Measurements from ENCODE around the gene E2F7. TPM values are rescaled to one million over a fixed set of nuclear protein-coding genes. Genes with fewer than 3 reads are reported as not detected.

The E2F7 gene
- total RNA-seq, 1 experiment from 2014 or later = 38.9 TPM

- DNase-seq (ENCODE audit: low read depth) = no peak
Observed at GRCh38 chr12:77016606-77017005, 48.8 kb downstream of the E2F7 start.

GRCh38 chr12:77013091-77013490 is 52.3 kb downstream of the E2F7 start:
- no peak for DNase-seq (ENCODE audit: low read depth)

- peak; percentile 69 for DNase-seq (ENCODE audit: low read depth)
Observed at GRCh38 chr12:77010691-77011548, 54.4 kb downstream of the E2F7 start.

- DNase-seq (ENCODE audit: low read depth) = no peak
Observed at GRCh38 chr12:77007476-77007875, 57.9 kb downstream of the E2F7 start.

- no peak for DNase-seq (ENCODE audit: low read depth)
Observed at GRCh38 chr12:77005611-77006098, 59.7 kb downstream of the E2F7 start.

- DNase-seq (ENCODE audit: low read depth) = no peak
Observed at GRCh38 chr12:77003914-77004313, 61.5 kb downstream of the E2F7 start.

- DNase-seq (ENCODE audit: low read depth) = no peak
Observed at GRCh38 chr12:77003246-77003645, 62.1 kb downstream of the E2F7 start.

- no peak for DNase-seq (ENCODE audit: low read depth)
Observed at GRCh38 chr12:77002382-77002781, 63.0 kb downstream of the E2F7 start.

- DNase-seq (ENCODE audit: low read depth) = no peak
Observed at GRCh38 chr12:77001276-77001675, 64.1 kb downstream of the E2F7 start.

GRCh38 chr12:76998908-76999556 is 66.3 kb downstream of the E2F7 start:
- no peak for DNase-seq (ENCODE audit: low read depth)

- DNase-seq (ENCODE audit: low read depth) = no peak
Observed at GRCh38 chr12:76998386-76998785, 67.0 kb downstream of the E2F7 start.

- DNase-seq (ENCODE audit: low read depth) = no peak
Observed at GRCh38 chr12:76997011-76997780, 68.2 kb downstream of the E2F7 start.

GRCh38 chr12:76990716-76991115 is 74.7 kb downstream of the E2F7 start:
- DNase-seq (ENCODE audit: low read depth) = no peak

GRCh38 chr12:76984566-76984965 is 80.8 kb downstream of the E2F7 start:
- no peak for DNase-seq (ENCODE audit: low read depth)

GRCh38 chr12:76983420-76983819 is 81.9 kb downstream of the E2F7 start:
- DNase-seq (ENCODE audit: low read depth) = no peak

GRCh38 chr12:76980196-76980595 is 85.2 kb downstream of the E2F7 start:
- no peak for DNase-seq (ENCODE audit: low read depth)

GRCh38 chr12:76976777-76977382 is 88.5 kb downstream of the E2F7 start:
- DNase-seq (ENCODE audit: low read depth) = no peak

Measured in HT1080 (cell line).